Activated gamma-delta T cell treated with Interleukin-2 at 50 U/mL for 16 hours (primary cell): ENCODE results near the gene MSH4.

ENCODE experiments used
- DNase-seq: peaks from one replicate; pipeline ENCODE4 v3.0.0-alpha.2; 2020

The MSH4 gene

DNA sequence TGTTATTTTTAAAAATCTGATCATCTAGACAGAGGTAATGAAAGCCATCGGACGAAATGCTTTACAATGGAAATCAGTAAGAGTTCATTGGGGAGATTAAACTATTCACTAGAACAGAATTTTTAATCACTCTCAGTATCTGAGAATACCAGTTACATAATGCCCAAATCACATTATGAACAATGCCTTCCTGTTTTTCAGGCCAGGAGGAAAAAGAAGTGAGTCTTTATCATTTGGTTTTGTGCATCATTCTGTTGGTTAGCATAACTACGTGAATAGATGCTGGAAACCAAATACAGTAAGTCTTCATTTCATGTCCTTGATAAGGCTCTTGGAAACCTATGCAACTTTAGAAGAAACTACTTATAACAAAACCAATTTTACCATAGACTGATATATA lies 153.5 kb downstream of the MSH4 start:
- DNase-seq = no peak

DNA sequence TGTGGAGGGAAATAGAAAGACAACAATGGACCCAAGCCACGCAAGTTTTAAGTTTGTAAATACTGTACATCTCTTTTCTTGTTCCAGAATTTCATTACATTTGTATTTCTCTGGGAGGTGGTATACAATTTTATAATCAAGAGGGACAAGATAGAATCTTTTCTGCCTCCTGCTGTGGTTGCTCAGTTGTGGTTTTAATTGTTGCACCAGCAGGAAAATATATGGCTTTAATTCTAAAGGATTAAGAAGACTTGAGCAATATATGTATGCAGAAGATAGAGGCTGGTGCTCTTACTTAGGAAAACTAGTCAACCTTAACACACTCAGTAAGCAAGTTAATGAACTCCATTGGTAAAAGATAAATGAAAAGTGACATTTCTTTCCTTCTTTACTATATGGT lies 155.3 kb downstream of the MSH4 start:
- no peak for DNase-seq

DNA sequence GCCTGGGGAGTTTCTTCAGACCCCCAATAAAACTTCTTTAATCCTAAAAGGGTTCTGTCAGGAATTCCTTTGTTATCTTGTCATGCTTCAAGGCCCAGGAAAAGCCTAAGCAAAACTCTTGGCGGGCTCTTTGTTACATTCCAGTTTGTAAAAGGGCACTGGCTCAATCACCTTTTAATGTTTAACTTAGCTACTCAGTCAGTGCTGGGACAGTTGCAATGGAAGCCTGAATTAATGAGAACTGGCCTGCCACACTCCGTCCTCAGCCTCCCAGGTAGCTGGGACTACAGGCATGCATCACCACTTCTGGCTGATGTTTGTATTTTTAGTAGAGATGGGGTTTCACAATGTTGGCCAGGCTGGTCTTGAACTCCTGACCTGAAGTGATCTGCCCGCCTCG lies 156.8 kb downstream of the MSH4 start:
- DNase-seq = no peak

DNA sequence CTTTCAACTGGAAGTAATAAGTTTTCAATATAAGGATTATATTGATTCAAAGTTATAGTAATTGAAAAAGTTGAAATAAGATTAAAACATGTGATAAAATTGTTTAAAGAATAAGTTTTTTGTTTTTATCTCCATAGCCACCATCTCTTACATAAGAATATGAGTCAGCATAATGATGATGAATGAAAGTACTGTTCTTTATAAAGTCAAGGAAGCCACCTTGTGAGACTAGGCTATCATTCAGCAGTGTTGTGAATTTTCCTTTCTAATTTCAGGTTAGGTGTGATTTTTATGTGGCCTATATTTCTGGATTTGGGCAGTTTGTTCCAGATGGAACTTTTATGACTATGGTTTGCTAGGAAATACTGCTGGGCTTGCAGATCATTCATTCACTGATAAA lies 157.9 kb downstream of the MSH4 start:
- no peak for DNase-seq
